WI38 (cell line): ENCODE results near the gene KPNA2.

ENCODE experiments used
- H3K4me3 ChIP-seq: 2 replicates; pipeline ENCODE4 v1.5.1; 2011; ENCODE audit warnings: low read depth, mild to moderate bottlenecking, control low read depth, low read length
- CTCF ChIP-seq: IDR thresholded peaks from 2 replicates; pipeline ENCODE4 v1.5.1; 2012; ENCODE audit warnings: low read depth, mild to moderate bottlenecking, control low read depth, low read length

Gene KPNA2

GRCh38 chr17:68095205-68095811 is 59.8 kb downstream of the KPNA2 start:
- TF ChIP-seq CTCF: no peak
- no peak overlapping the region for H3K4me3 ChIP-seq

- no peak for TF ChIP-seq CTCF
- no peak overlapping the region for H3K4me3 ChIP-seq
Measured at GRCh38 chr17:68096111-68096510, 60.6 kb downstream of the KPNA2 start.
